ENCODE measurements around the gene KTN1.

KTN1 gene

DNA sequence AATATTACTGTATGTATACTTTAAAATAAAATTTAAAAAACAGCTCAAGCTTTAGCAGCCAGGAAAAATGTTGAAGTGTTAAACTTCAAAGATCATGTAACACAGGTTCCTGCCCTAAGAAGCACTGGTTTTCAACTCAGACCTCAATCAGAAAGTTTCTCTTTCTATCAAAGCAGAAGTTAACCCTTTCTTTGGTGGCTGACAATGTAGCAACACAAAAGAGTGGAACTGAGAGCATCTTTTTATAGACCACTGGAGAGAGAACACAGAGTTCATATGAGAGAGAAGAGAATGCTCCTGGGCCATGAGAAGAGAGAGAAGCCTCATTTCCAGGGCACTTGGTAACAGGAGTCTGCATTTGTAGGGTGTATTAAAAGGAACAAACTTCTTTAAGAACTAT is 42.2 kb upstream of the KTN1 start:
- DNase-seq (ENCODE audit: low read depth): no peak
- TF ChIP-seq, protein P1, sequence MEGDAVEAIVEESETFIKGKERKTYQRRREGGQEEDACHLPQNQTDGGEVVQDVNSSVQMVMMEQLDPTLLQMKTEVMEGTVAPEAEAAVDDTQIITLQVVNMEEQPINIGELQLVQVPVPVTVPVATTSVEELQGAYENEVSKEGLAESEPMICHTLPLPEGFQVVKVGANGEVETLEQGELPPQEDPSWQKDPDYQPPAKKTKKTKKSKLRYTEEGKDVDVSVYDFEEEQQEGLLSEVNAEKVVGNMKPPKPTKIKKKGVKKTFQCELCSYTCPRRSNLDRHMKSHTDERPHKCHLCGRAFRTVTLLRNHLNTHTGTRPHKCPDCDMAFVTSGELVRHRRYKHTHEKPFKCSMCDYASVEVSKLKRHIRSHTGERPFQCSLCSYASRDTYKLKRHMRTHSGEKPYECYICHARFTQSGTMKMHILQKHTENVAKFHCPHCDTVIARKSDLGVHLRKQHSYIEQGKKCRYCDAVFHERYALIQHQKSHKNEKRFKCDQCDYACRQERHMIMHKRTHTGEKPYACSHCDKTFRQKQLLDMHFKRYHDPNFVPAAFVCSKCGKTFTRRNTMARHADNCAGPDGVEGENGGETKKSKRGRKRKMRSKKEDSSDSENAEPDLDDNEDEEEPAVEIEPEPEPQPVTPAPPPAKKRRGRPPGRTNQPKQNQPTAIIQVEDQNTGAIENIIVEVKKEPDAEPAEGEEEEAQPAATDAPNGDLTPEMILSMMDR (IDR thresholded peaks at IDR 0.05; ENCODE audit: low read length, missing control alignments): no peak
- H3K4me3 ChIP-seq (replicated peaks; ENCODE audit: low read depth, low read length): no peak overlapping the region

DNA sequence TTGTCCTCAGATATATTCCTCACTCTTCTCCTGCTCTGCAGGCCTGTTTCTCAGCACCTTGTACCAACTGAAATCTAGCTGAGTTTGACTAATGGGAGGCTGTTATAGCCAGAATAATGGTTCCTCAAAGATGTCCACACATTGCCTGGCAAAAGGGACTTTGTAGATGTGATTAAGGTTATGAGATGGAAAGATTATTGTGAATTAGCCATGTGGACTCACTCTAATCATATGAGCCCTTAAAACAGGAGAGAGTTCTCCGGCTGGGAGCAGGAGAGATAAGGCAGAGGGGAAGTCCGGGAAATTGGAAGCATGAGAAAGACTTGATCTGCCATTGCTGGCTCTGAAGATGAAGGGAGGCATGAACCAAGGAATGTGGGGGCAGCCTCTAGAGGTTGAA is 40.0 kb upstream of the KTN1 start:
- H3K4me3 ChIP-seq (replicated peaks; ENCODE audit: low read depth, low read length): no peak overlapping the region
- TF ChIP-seq, protein P1 (IDR thresholded peaks at IDR 0.05; ENCODE audit: low read length, missing control alignments): no peak
- no peak for DNase-seq (ENCODE audit: low read depth)

DNA sequence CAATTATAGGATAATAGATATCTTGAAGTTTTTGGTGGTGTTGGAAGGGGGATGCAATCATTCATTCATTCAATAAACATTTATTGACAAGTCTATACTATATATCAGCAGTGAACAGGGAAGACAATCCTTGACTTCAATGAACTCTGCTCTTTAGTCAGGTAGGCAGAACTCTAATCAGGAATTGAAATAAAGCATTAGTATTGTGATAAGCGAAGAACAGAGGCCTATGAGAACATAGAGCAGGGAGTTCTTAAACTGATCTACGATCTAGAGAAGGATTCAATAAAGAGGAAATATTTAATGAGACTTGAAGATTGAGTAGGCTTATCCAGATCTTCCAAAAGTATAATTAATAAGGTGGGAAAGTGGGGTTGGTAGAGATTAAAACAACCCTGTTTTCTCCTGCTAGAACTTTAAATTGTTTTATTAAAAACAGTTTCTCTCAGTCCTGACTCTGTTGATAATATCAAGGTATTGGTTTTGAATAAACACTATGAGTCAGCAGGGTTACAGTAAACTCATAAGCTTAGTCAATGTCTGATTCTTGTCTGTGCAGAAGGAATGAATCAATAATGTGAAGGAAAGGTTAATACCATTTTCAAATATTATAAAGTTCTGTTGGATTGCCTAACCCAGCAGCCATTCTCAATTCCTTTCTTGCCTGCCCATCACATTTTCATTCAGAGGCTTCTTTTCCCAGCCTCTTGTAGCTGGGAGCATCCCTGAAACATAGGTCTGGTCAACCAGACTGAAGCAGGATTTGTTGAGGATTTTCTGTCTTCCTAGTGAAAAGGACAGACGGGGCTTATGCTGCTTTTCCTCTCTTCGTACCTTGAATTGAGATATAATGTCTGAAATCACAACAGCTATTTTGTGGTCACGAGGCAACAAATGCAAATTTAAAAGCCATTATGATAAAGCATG is 38.9 kb upstream of the KTN1 start:
- no peak overlapping the region for H3K4me3 ChIP-seq (replicated peaks; ENCODE audit: low read depth, low read length)
- no peak for DNase-seq (ENCODE audit: low read depth)
- TF ChIP-seq, protein P1 (IDR thresholded peaks at IDR 0.05; ENCODE audit: low read length, missing control alignments): no peak

DNA sequence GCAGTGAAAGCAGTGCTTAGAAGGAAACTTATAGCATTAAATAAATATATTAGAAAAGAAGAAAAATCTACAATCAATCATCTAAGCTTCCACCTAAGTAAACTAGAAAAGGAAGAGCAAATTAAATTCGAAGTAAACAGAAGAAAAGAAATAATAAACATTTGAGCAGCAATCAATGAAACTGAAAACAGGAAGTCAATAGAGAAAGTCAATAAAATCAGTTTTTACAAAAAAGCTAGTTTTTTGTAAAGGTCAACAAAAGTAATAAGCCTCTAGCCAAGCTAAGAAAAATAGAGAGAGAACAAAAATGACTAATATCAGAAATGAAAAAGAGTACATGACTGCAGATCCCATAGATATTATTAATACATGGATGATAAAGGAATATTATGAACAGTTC is 34.2 kb upstream of the KTN1 start:
- TF ChIP-seq, protein P1 (IDR thresholded peaks at IDR 0.05; ENCODE audit: low read length, missing control alignments): no peak
- H3K4me3 ChIP-seq (replicated peaks; ENCODE audit: low read depth, low read length): no peak overlapping the region
- DNase-seq (ENCODE audit: low read depth): no peak

DNA sequence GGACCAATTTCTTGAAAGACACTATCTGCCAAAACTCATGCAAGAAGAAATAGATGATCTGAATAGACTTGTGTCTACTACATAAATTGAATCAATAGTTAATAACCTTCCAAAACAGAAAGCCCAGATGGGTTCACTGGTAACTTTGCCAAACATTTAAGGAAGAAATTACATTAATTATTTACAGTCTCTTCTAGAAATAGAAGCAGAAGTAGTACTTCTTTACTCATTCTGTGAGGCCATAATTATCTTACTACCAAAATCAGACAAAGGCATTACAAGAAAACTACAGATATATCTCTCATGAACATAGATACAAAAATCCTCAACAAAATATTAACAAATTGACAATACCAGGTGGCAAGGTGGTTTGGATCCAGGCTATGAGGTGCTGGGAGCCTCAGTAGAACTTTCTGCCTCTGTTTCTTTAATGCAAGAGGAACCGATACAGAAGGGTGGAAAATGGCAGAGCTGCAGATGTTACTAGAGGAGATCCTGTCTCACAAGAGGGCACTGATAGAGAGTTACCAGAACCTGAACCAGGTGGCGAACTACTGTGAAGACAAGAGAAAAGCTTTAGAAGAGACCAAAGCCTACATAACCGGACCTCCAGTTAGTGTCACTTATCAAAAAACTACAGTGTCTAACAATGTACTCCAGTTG is 33.7 kb upstream of the KTN1 start:
- H3K4me3 ChIP-seq (replicated peaks; ENCODE audit: low read depth, low read length): no peak overlapping the region
- DNase-seq (ENCODE audit: low read depth): no peak
- TF ChIP-seq, protein P1 (IDR thresholded peaks at IDR 0.05; ENCODE audit: low read length, missing control alignments): no peak

DNA sequence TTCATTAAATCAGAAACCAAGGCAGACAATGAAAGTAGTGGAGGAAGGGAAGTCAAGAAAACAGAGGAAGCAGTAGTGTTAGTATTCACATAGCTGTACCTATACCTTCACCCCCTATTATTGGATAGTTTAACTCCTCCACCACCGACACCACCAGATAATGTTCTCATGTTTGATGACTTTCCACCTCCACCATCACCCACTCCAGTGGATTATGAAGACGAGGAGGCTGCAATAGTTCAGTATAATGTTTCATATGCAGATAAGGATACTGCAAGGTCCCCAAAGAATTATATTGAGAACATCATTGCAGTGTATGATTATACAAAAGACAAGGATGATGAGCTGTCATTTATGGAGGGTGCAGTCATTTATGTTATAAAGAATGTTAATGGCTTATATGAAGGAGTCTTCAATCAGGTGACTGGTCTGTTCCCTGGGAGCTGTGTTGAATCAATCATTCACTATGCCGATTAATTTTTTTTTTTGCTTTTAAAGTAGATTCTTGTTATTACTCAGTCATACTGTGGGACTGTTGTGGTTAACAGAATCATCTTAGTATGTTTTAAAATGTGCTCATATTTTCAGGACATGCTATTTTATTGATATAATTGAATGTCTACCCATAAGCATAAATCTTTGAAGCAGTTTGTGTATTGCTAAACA is 32.2 kb upstream of the KTN1 start:
- DNase-seq (ENCODE audit: low read depth): no peak
- H3K4me3 ChIP-seq (replicated peaks; ENCODE audit: low read depth, low read length): no peak overlapping the region
- TF ChIP-seq, protein P1 (IDR thresholded peaks at IDR 0.05; ENCODE audit: low read length, missing control alignments): no peak

All from fibroblast of pulmonary artery (primary cell).